Measurements from ENCODE around the gene ARL15.

ARL15 gene

GRCh38 chr5:54305737-54306136, 4.6 kb downstream of the ARL15 start:
- H2BK5ac ChIP-seq (ENCODE audit: low read length), result no peak overlapping the region
- H3K18ac ChIP-seq (ENCODE audit: low read length), result no peak overlapping the region
- DNase-seq (ENCODE audit: low spot score), result no peak
- H3K79me1 ChIP-seq (ENCODE audit: low read depth, low read length), result peaks cover 2% of the 10 kb centered on the region
- no peak overlapping the region for H3K9ac ChIP-seq (ENCODE audit: low read depth, low read length, poor library complexity)
- no peak overlapping the region for H2BK12ac ChIP-seq (ENCODE audit: low read length)
- peaks cover 2 to 4% of the 10 kb centered on the region in 2 donors for H3K4me1 ChIP-seq (ENCODE audit: control insufficient read depth in 2 of 2, insufficient read depth in 1 of 2, low read depth in 1 of 2, low read length in 2 of 2)
- WGBS, 2 donors (ENCODE audit: extremely low coverage in 2 of 2, insufficient read length in 2 of 2, insufficient replicate concordance in 1 of 2), result no CpG with 5 or more reads among the region's 4 CpGs
- no peak overlapping the region for H3K4me3 ChIP-seq (ENCODE audit: low read length in 2 of 2)
- H2BK15ac ChIP-seq (ENCODE audit: low read length), result no peak overlapping the region
- no peak overlapping the region for H2BK120ac ChIP-seq (ENCODE audit: low read depth, low read length)
- H4K8ac ChIP-seq (ENCODE audit: low read depth, low read length), result no peak overlapping the region
- no peaks in the 10 kb centered on the region for H3K9me3 ChIP-seq (replicated peaks in 1 of 2; ENCODE audit: control insufficient read depth in 2 of 2, insufficient read depth in 1 of 2, low read depth in 1 of 2, low read length in 2 of 2)
- no peaks in the 10 kb centered on the region for H3K36me3 ChIP-seq (replicated peaks in 1 of 2; ENCODE audit: control insufficient read depth in 2 of 2, insufficient read depth in 2 of 2, low read length in 2 of 2)
- no peak overlapping the region for H3K4ac ChIP-seq (ENCODE audit: low read length)
- no peak overlapping the region for H3K4me2 ChIP-seq (ENCODE audit: insufficient read depth, low read length, poor library complexity, severe bottlenecking)
- no peak overlapping the region for H2AFZ ChIP-seq (ENCODE audit: low read length)
- H3K27ac ChIP-seq (replicated peaks; ENCODE audit: low read length), result no peak overlapping the region
- no peak overlapping the region for H4K91ac ChIP-seq (ENCODE audit: low read depth, low read length, poor library complexity)
- no peak overlapping the region for H3K23ac ChIP-seq (ENCODE audit: low read depth, low read length, poor library complexity)
- H3K14ac ChIP-seq (ENCODE audit: low read length), result no peak overlapping the region
- H2AK5ac ChIP-seq (ENCODE audit: low read depth, low read length), result no peak overlapping the region
- H3K27me3 ChIP-seq (ENCODE audit: control insufficient read depth in 3 of 3, insufficient read depth in 3 of 3, low read depth in 1 of 3, low read length in 3 of 3), result no peaks in the 10 kb centered on the region

GRCh38 chr5:54304040-54304439, 6.3 kb downstream of the ARL15 start:
- Histone ChIP-seq H4K8ac (ENCODE audit: low read depth, low read length) (no peak overlapping the region), H2AFZ (ENCODE audit: low read length) (no peak overlapping the region), H3K4me1 (ENCODE audit: control insufficient read depth in 2 of 2, insufficient read depth in 1 of 2, low read depth in 1 of 2, low read length in 2 of 2) (peaks cover 0 to under 1% of the 10 kb centered on the region in 2 donors), H3K27me3 (ENCODE audit: control insufficient read depth in 3 of 3, insufficient read depth in 3 of 3, low read depth in 1 of 3, low read length in 3 of 3) (no peaks in the 10 kb centered on the region), H3K4ac (ENCODE audit: low read length) (no peak overlapping the region), H3K9me3 (replicated peaks in 1 of 2; ENCODE audit: control insufficient read depth in 2 of 2, insufficient read depth in 1 of 2, low read depth in 1 of 2, low read length in 2 of 2) (no peaks in the 10 kb centered on the region), H3K18ac (ENCODE audit: low read length) (no peak overlapping the region), H4K91ac (ENCODE audit: low read depth, low read length, poor library complexity) (no peak overlapping the region), H3K14ac (ENCODE audit: low read length) (no peak overlapping the region), H3K4me2 (ENCODE audit: insufficient read depth, low read length, poor library complexity, severe bottlenecking) (no peak overlapping the region), H2BK12ac (ENCODE audit: low read length) (no peak overlapping the region), H3K79me1 (ENCODE audit: low read depth, low read length) (peaks cover 2% of the 10 kb centered on the region), H3K36me3 (replicated peaks in 1 of 2; ENCODE audit: control insufficient read depth in 2 of 2, insufficient read depth in 2 of 2, low read length in 2 of 2) (no peaks in the 10 kb centered on the region), H3K23ac (ENCODE audit: low read depth, low read length, poor library complexity) (no peak overlapping the region), H3K9ac (ENCODE audit: low read depth, low read length, poor library complexity) (no peak overlapping the region), H3K27ac (replicated peaks; ENCODE audit: low read length) (no peak overlapping the region), H3K4me3 (ENCODE audit: low read length in 2 of 2) (no peak overlapping the region), H2BK15ac (ENCODE audit: low read length) (no peak overlapping the region), H2BK120ac (ENCODE audit: low read depth, low read length) (no peak overlapping the region), H2BK5ac (ENCODE audit: low read length) (no peak overlapping the region), H2AK5ac (ENCODE audit: low read depth, low read length) (no peak overlapping the region)
- no peak for DNase-seq (ENCODE audit: low spot score)
- WGBS, 2 donors (ENCODE audit: extremely low coverage in 2 of 2, insufficient read length in 2 of 2, insufficient replicate concordance in 1 of 2), result no CpG with 5 or more reads among the region's 2 CpGs

- H3K36me3 ChIP-seq (replicated peaks in 1 of 2; ENCODE audit: control insufficient read depth in 2 of 2, insufficient read depth in 2 of 2, low read length in 2 of 2), result no peaks in the 10 kb centered on the region
- no peak overlapping the region for H4K8ac ChIP-seq (ENCODE audit: low read depth, low read length)
- H3K27me3 ChIP-seq (ENCODE audit: control insufficient read depth in 3 of 3, insufficient read depth in 3 of 3, low read depth in 1 of 3, low read length in 3 of 3), result no peaks in the 10 kb centered on the region
- H2BK12ac ChIP-seq (ENCODE audit: low read length), result no peak overlapping the region
- no CpG with 5 or more reads among the region's 5 CpGs for WGBS, 2 donors (ENCODE audit: extremely low coverage in 2 of 2, insufficient read length in 2 of 2, insufficient replicate concordance in 1 of 2)
- no peak overlapping the region for H4K91ac ChIP-seq (ENCODE audit: low read depth, low read length, poor library complexity)
- no peak overlapping the region for H2BK120ac ChIP-seq (ENCODE audit: low read depth, low read length)
- H3K14ac ChIP-seq (ENCODE audit: low read length), result no peak overlapping the region
- H2BK5ac ChIP-seq (ENCODE audit: low read length), result no peak overlapping the region
- no peak overlapping the region for H3K9ac ChIP-seq (ENCODE audit: low read depth, low read length, poor library complexity)
- no peaks in the 10 kb centered on the region for H3K9me3 ChIP-seq (replicated peaks in 1 of 2; ENCODE audit: control insufficient read depth in 2 of 2, insufficient read depth in 1 of 2, low read depth in 1 of 2, low read length in 2 of 2)
- H2AK5ac ChIP-seq (ENCODE audit: low read depth, low read length), result no peak overlapping the region
- H3K18ac ChIP-seq (ENCODE audit: low read length), result no peak overlapping the region
- H2AFZ ChIP-seq (ENCODE audit: low read length), result no peak overlapping the region
- H3K23ac ChIP-seq (ENCODE audit: low read depth, low read length, poor library complexity), result no peak overlapping the region
- peaks cover 2% of the 10 kb centered on the region for H3K79me1 ChIP-seq (ENCODE audit: low read depth, low read length)
- H3K4me2 ChIP-seq (ENCODE audit: insufficient read depth, low read length, poor library complexity, severe bottlenecking), result no peak overlapping the region
- no peak overlapping the region for H3K4me3 ChIP-seq (ENCODE audit: low read length in 2 of 2)
- DNase-seq (ENCODE audit: low spot score), result no peak
- no peak overlapping the region for H3K4ac ChIP-seq (ENCODE audit: low read length)
- H3K27ac ChIP-seq (replicated peaks; ENCODE audit: low read length), result no peak overlapping the region
- no peaks in the 10 kb centered on the region for H3K4me1 ChIP-seq (ENCODE audit: control insufficient read depth in 2 of 2, insufficient read depth in 1 of 2, low read depth in 1 of 2, low read length in 2 of 2)
- no peak overlapping the region for H2BK15ac ChIP-seq (ENCODE audit: low read length)
Observed at GRCh38 chr5:54302267-54302687, 8.1 kb downstream of the ARL15 start.

GRCh38 chr5:54301849-54302248, 8.5 kb downstream of the ARL15 start:
- Histone ChIP-seq H3K4me1 (ENCODE audit: control insufficient read depth in 2 of 2, insufficient read depth in 1 of 2, low read depth in 1 of 2, low read length in 2 of 2) (peaks cover 0 to 4% of the 10 kb centered on the region in 2 donors), H2AFZ (ENCODE audit: low read length) (no peak overlapping the region), H3K27ac (replicated peaks; ENCODE audit: low read length) (no peak overlapping the region), H2BK120ac (ENCODE audit: low read depth, low read length) (no peak overlapping the region), H4K91ac (ENCODE audit: low read depth, low read length, poor library complexity) (no peak overlapping the region), H2AK5ac (ENCODE audit: low read depth, low read length) (no peak overlapping the region), H3K36me3 (replicated peaks in 1 of 2; ENCODE audit: control insufficient read depth in 2 of 2, insufficient read depth in 2 of 2, low read length in 2 of 2) (no peaks in the 10 kb centered on the region), H2BK15ac (ENCODE audit: low read length) (no peak overlapping the region), H3K9ac (ENCODE audit: low read depth, low read length, poor library complexity) (no peak overlapping the region), H3K4me3 (ENCODE audit: low read length in 2 of 2) (no peak overlapping the region), H4K8ac (ENCODE audit: low read depth, low read length) (no peak overlapping the region), H3K79me1 (ENCODE audit: low read depth, low read length) (peaks cover 2% of the 10 kb centered on the region), H3K27me3 (ENCODE audit: control insufficient read depth in 3 of 3, insufficient read depth in 3 of 3, low read depth in 1 of 3, low read length in 3 of 3) (no peaks in the 10 kb centered on the region), H3K14ac (ENCODE audit: low read length) (no peak overlapping the region), H2BK5ac (ENCODE audit: low read length) (no peak overlapping the region), H2BK12ac (ENCODE audit: low read length) (no peak overlapping the region), H3K23ac (ENCODE audit: low read depth, low read length, poor library complexity) (no peak overlapping the region), H3K4ac (ENCODE audit: low read length) (no peak overlapping the region), H3K4me2 (ENCODE audit: insufficient read depth, low read length, poor library complexity, severe bottlenecking) (no peak overlapping the region), H3K18ac (ENCODE audit: low read length) (no peak overlapping the region), H3K9me3 (replicated peaks in 1 of 2; ENCODE audit: control insufficient read depth in 2 of 2, insufficient read depth in 1 of 2, low read depth in 1 of 2, low read length in 2 of 2) (no peaks in the 10 kb centered on the region)
- WGBS, 2 donors (ENCODE audit: extremely low coverage in 2 of 2, insufficient read length in 2 of 2, insufficient replicate concordance in 1 of 2), result no CpG with 5 or more reads among the region's 1 CpG
- DNase-seq (ENCODE audit: low spot score), result no peak

Measured in neuronal stem cell (in vitro differentiated cells).